Left cardiac atrium (tissue), 4 donors: Measurements from ENCODE around the gene SLIT3. TPM values are rescaled to one million over a fixed set of nuclear protein-coding genes. Genes with fewer than 3 reads are reported as not detected.

ENCODE experiments used
- ATAC-seq, 2 donors: fragments of 200-7000 bp; cut with Tn5 transposase; one replicate each; pipeline ENCODE4 v1.9.1; 2020; ENCODE audit warnings: mild to moderate bottlenecking in 2 of 2, moderate library complexity in 2 of 2
- DNase-seq: peaks from one replicate; pipeline ENCODE4 v3.0.0-alpha.2; 2020
- intact Hi-C, 2 donors: fragments of 100-400 bp; cut with DNase I; formaldehyde crosslinking; loops; one replicate each; pipeline versions ENCODE4 v1.14.1 to v1.15.1; 2022 to 2023
- total RNA-seq, 2 donors: library from RNA; stranded (reverse); fragmentation: NEBNext Ultra II Directional; extraction: Animal tissue kit (Norgen Biotek cat#: 25700); gene quantifications; one replicate each; pipeline ENCODE4 v1.2.1, GENCODE V29; 2021
- donor health status: DM: no; HTN: yes; CAD: no.
- donor health status: DM: no; HTN: yes; CAD: no; lungs with severe emphysema.
- donor health status: DM: yes; HTN: yes; CAD: no.
- donor health status: Dilated cardiomyopathy.

SLIT3 gene
- total RNA-seq, 2 donors from 2014 or later = 71.1 to 117 TPM

GRCh38 chr5:168943091-168943884 is 357.7 kb downstream of the SLIT3 start:
- ATAC-seq (no peak), DNase-seq (no peak)
- intact Hi-C loops = loop anchor here (10.0 kb wide), 1 partner anchor 238 kb away; no protein-coding TSS in a partner anchor

GRCh38 chr5:168941901-168942300 is 359.0 kb downstream of the SLIT3 start:
- peak; percentile 34 to 43 for ATAC-seq
- intact Hi-C loops = loop anchor here (10.0 kb wide), 1 partner anchor 237 kb away; no protein-coding TSS in a partner anchor
- no peak for DNase-seq

GRCh38 chr5:168940712-168941111 is 360.2 kb downstream of the SLIT3 start:
- DNase-seq = no peak
- no peak for ATAC-seq
- intact Hi-C loops = loop anchor here (10.0 kb wide), 1 partner anchor 236 kb away; no protein-coding TSS in a partner anchor

- no peak for DNase-seq
- intact Hi-C loops = loop anchor here (10.0 kb wide), 1 partner anchor 235 kb away; no protein-coding TSS in a partner anchor
- ATAC-seq = no peak
Measured at GRCh38 chr5:168939887-168940544, 360.9 kb downstream of the SLIT3 start.

- intact Hi-C loops = no loop called here
Measured at GRCh38 chr5:168939156-168939800, 361.7 kb downstream of the SLIT3 start.

GRCh38 chr5:168936511-168936910 is 364.4 kb downstream of the SLIT3 start:
- ATAC-seq (peak in 1 of 2 donors; percentile 34), DNase-seq (no peak)
- intact Hi-C loops = no loop called here

More at GRCh38 chr5:168939156-168939800, 361.7 kb downstream of the SLIT3 start:
- ATAC-seq = no peak
- DNase-seq = no peak

GRCh38 chr5:168935183-168935582 is 365.8 kb downstream of the SLIT3 start:
- DNase-seq = no peak
- intact Hi-C loops = no loop called here
- ATAC-seq = no peak

- DNase-seq (no peak), ATAC-seq (no peak)
- intact Hi-C loops = no loop called here
Measured at GRCh38 chr5:168934169-168934568, 366.8 kb downstream of the SLIT3 start.

- no peak for DNase-seq
- intact Hi-C loops = no loop called here
- no peak for ATAC-seq
Measured at GRCh38 chr5:168932400-168933189, 368.3 kb downstream of the SLIT3 start.

- intact Hi-C loops = no loop called here
- DNase-seq = no peak
- ATAC-seq = peak; percentile 77 to 96
Measured at GRCh38 chr5:168931638-168932345, 369.1 kb downstream of the SLIT3 start.

- ATAC-seq = no peak
- intact Hi-C loops = no loop called here
- DNase-seq = no peak
Measured at GRCh38 chr5:168929656-168930055, 371.3 kb downstream of the SLIT3 start.

- DNase-seq (no peak), ATAC-seq (no peak)
- intact Hi-C loops = no loop called here
Measured at GRCh38 chr5:168925160-168925559, 375.8 kb downstream of the SLIT3 start.

GRCh38 chr5:168921147-168921866 is 379.6 kb downstream of the SLIT3 start:
- DNase-seq (no peak), ATAC-seq (no peak)
- intact Hi-C loops = no loop called here

- DNase-seq (no peak), ATAC-seq (no peak)
- intact Hi-C loops = no loop called here
Measured at GRCh38 chr5:168920019-168920810, 380.7 kb downstream of the SLIT3 start.

- ATAC-seq = no peak
- no peak for DNase-seq
- intact Hi-C loops = no loop called here
Measured at GRCh38 chr5:168917947-168918600, 382.9 kb downstream of the SLIT3 start.

- ATAC-seq (peak in 1 of 2 donors; percentile 72), DNase-seq (no peak)
- intact Hi-C loops = no loop called here
Measured at GRCh38 chr5:168916852-168917251, 384.1 kb downstream of the SLIT3 start.

GRCh38 chr5:168916266-168916665 is 384.7 kb downstream of the SLIT3 start:
- peak; percentile 94 to 96 for ATAC-seq
- DNase-seq = peak; percentile 81
- intact Hi-C loops = no loop called here
